Right lobe of liver (tissue), 4 donors: Measurements from ENCODE around the gene OVCH1.

ENCODE experiments used
- POLR2A ChIP-seq: fragments of 450-650 bp; IDR thresholded peaks from one replicate; pipeline ENCODE4 v1.6.1; 2017; ENCODE audit warnings: antibody characterized with exemption, mild to moderate bottlenecking
- TF ChIP-seq, protein P1 (sequence below), 4 donors: fragments of 200-600 bp in 3 of 4; fragments of 450-650 bp in 1 of 4; IDR thresholded peaks; one replicate each; pipeline versions ENCODE4 v1.5.1 to v1.8.0; 2016 to 2022; ENCODE audit warnings: antibody characterized with exemption in 4 of 4, mild to moderate bottlenecking in 2 of 4
- donor health status: DM: no; HTN: no; CAD: no.
- donor health status: DM: no; HTN: no; CAD: no.
- donor health status: DM: no; HTN: yes; CAD: no.

- TF ChIP-seq, protein P1, sequence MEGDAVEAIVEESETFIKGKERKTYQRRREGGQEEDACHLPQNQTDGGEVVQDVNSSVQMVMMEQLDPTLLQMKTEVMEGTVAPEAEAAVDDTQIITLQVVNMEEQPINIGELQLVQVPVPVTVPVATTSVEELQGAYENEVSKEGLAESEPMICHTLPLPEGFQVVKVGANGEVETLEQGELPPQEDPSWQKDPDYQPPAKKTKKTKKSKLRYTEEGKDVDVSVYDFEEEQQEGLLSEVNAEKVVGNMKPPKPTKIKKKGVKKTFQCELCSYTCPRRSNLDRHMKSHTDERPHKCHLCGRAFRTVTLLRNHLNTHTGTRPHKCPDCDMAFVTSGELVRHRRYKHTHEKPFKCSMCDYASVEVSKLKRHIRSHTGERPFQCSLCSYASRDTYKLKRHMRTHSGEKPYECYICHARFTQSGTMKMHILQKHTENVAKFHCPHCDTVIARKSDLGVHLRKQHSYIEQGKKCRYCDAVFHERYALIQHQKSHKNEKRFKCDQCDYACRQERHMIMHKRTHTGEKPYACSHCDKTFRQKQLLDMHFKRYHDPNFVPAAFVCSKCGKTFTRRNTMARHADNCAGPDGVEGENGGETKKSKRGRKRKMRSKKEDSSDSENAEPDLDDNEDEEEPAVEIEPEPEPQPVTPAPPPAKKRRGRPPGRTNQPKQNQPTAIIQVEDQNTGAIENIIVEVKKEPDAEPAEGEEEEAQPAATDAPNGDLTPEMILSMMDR (IDR thresholded peaks at IDR 0.05): no peak
- TF ChIP-seq POLR2A: no peak
These were observed 83.1 kb downstream of the OVCH1 start for GRCh38 chr12:29414368-29414767.
